Keratinocyte (primary cell): ENCODE data around the gene SRGAP3.

Experiments
- EZH2 ChIP-seq: IDR thresholded peaks from one replicate; pipeline ENCODE4 v1.6.1; 2012; ENCODE audit warnings: inconsistent platforms, mild to moderate bottlenecking, low read length, moderate library complexity
- TF ChIP-seq, protein P1 (sequence below), 3 experiments: IDR thresholded peaks in 1 of 3; conservative IDR thresholded peaks in 1 of 3; optimal IDR thresholded peaks in 1 of 3; 2 replicates in 2 of 3; 3 replicates in 1 of 3; pipeline versions ENCODE3 to v1.5.1; 2011; ENCODE audit warnings: low read length in 3 of 3, mild to moderate bottlenecking in 3 of 3, moderate library complexity in 2 of 3, control low read depth in 1 of 3, inconsistent platforms in 1 of 3; ENCODE audit not compliant: insufficient read depth in 2 of 3; ENCODE audit errors: extremely low read depth in 1 of 3

DNA sequence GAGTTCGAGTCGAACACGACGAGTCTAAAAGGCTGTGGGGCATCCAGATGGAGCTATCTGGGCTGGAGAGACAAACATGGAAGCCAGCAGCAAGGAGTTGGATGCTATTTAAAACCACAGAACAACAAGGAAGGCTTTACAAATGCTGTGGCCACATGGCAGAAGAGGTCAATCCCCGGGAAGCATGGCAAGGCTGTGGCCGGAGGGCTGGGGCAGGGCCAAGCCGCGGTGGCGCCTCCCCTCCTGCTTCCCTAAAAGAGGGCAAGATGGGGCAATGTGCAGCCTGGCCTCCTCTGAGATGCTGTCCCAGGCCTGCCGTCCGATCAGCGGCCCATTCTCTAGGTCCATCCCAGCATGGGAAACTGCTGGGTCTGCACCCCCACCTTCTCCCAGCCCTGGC, 139.1 kb downstream of the SRGAP3 start:
- TF ChIP-seq, protein P1, sequence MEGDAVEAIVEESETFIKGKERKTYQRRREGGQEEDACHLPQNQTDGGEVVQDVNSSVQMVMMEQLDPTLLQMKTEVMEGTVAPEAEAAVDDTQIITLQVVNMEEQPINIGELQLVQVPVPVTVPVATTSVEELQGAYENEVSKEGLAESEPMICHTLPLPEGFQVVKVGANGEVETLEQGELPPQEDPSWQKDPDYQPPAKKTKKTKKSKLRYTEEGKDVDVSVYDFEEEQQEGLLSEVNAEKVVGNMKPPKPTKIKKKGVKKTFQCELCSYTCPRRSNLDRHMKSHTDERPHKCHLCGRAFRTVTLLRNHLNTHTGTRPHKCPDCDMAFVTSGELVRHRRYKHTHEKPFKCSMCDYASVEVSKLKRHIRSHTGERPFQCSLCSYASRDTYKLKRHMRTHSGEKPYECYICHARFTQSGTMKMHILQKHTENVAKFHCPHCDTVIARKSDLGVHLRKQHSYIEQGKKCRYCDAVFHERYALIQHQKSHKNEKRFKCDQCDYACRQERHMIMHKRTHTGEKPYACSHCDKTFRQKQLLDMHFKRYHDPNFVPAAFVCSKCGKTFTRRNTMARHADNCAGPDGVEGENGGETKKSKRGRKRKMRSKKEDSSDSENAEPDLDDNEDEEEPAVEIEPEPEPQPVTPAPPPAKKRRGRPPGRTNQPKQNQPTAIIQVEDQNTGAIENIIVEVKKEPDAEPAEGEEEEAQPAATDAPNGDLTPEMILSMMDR (optimal IDR thresholded peaks at IDR 0.05 in 1 of 3, IDR thresholded peaks at IDR 0.05 in 1 of 3, conservative IDR thresholded peaks at IDR 0.05 in 1 of 3; ENCODE audit: extremely low read depth in 1 of 3, insufficient read depth in 2 of 3, low read length in 3 of 3): no peak
- no peak for TF ChIP-seq EZH2
